B cell (primary cell): ENCODE measurements around the gene CTCF. TPM values are rescaled to one million over a fixed set of nuclear protein-coding genes. Genes with fewer than 3 reads are reported as not detected.

Experiments used
- ATAC-seq: fragments of 200-7000 bp; cut with Tn5 transposase; one replicate; pipeline ENCODE4 v1.10.0; 2021; ENCODE audit warnings: low read depth, mild to moderate bottlenecking, moderate number of reproducible peaks, moderate library complexity
- CTCF ChIA-PET: fragments of 350-600 bp; sonication (Branson Sonifier 250); formaldehyde crosslinking; loops from one replicate; lab custom pipeline; 2021; ENCODE audit warnings: antibody characterized with exemption, inconsistent platforms; lab: Charles Lee
- POLR2A ChIA-PET: fragments of 350-600 bp; sonication (Branson Sonifier 250); formaldehyde crosslinking; loops from one replicate; lab custom pipeline; 2021; ENCODE audit warnings: antibody characterized with exemption; lab: Charles Lee
- DNase-seq: peaks from one replicate; pipeline ENCODE4 v3.0.0; 2013
- H2AFZ ChIP-seq: 2 replicates; pipeline ENCODE4 v1.6.1; 2012; ENCODE audit warnings: mild to moderate bottlenecking, low read depth, low read length; ENCODE audit not compliant: insufficient read depth, poor library complexity, severe bottlenecking
- H3K27ac ChIP-seq, 2 donors: 1 replicate in 1 of 2; 2 replicates in 1 of 2; pipeline ENCODE4 v1.5.1; 2012 to 2013; ENCODE audit warnings: low read length in 2 of 2, mild to moderate bottlenecking in 2 of 2, moderate library complexity in 1 of 2
- H3K27me3 ChIP-seq, 4 experiments: fragments of 200-600 bp in 1 of 4; sonication (generic) in 1 of 4; replicated peaks in 1 of 4; 1 replicate in 2 of 4; 2 replicates in 2 of 4; pipeline versions ENCODE4 v1.6.1 to v1.7.0; 2013 to 2016; ENCODE audit warnings: low read length in 3 of 4, mild to moderate bottlenecking in 2 of 4, mixed read lengths in 1 of 4, moderate library complexity in 1 of 4; ENCODE audit not compliant: insufficient read depth in 4 of 4, control insufficient read depth in 3 of 4; ENCODE audit errors: control extremely low read depth in 1 of 4
- H3K36me3 ChIP-seq, 2 experiments: replicated peaks in 1 of 2; 1 replicate in 1 of 2; 2 replicates in 1 of 2; pipeline versions ENCODE4 v1.6.1 to v1.7.1; 2013; ENCODE audit warnings: low read length in 1 of 2; ENCODE audit not compliant: insufficient read depth in 2 of 2, control insufficient read depth in 1 of 2; ENCODE audit errors: control extremely low read depth in 1 of 2, extremely low read depth in 1 of 2
- H3K4me1 ChIP-seq, 2 donors: fragments of 200-600 bp in 1 of 2; sonication (generic) in 1 of 2; 1 replicate in 1 of 2; 2 replicates in 1 of 2; pipeline versions ENCODE4 v1.5.1 to v1.6.1; 2013 to 2017; ENCODE audit warnings: low read length in 2 of 2; ENCODE audit not compliant: control insufficient read depth in 2 of 2, insufficient read depth in 2 of 2
- H3K4me2 ChIP-seq: replicated peaks from 2 replicates; pipeline ENCODE3; 2012; ENCODE audit warnings: mild to moderate bottlenecking, low read depth, low read length; ENCODE audit not compliant: poor library complexity, severe bottlenecking
- H3K4me3 ChIP-seq, 5 experiments: fragments of 200-600 bp in 1 of 5; sonication (generic) in 1 of 5; 1 replicate in 3 of 5; 2 replicates in 2 of 5; pipeline versions ENCODE4 v1.5.1 to v1.7.0; 2011 to 2016; ENCODE audit warnings: low read length in 4 of 5, mild to moderate bottlenecking in 4 of 5, low read depth in 2 of 5, control low read depth in 1 of 5, moderate library complexity in 1 of 5; ENCODE audit not compliant: insufficient read depth in 1 of 5; ENCODE audit errors: control extremely low read depth in 1 of 5, extremely low read depth in 1 of 5
- H3K79me2 ChIP-seq: fragments of 200-600 bp; sonication (generic); one replicate; pipeline ENCODE4 v1.6.0; 2016; ENCODE audit warnings: low read length; ENCODE audit not compliant: control insufficient read depth, insufficient read depth
- H3K9ac ChIP-seq: fragments of 200-600 bp; sonication (generic); 2 replicates; pipeline ENCODE4 v1.6.1; 2017; ENCODE audit warnings: mild to moderate bottlenecking, low read length, moderate library complexity
- H3K9me3 ChIP-seq, 3 donors: one replicate each; pipeline versions ENCODE4 v1.6.1 to v1.7.1; 2013; ENCODE audit warnings: low read length in 2 of 3; ENCODE audit not compliant: control insufficient read depth in 2 of 3, insufficient read depth in 1 of 3; ENCODE audit errors: control extremely low read depth in 1 of 3
- H4K20me1 ChIP-seq: 2 replicates; pipeline ENCODE4 v1.6.0; 2012; ENCODE audit warnings: mild to moderate bottlenecking, low read length; ENCODE audit not compliant: insufficient read depth, control insufficient read depth, poor library complexity, severe bottlenecking
- H3K27ac Mint-ChIP-seq: one replicate; pipeline ENCODE4 v1.8.0; 2021; ENCODE audit warnings: mixed read lengths
- H3K27me3 Mint-ChIP-seq: one replicate; pipeline ENCODE4 v1.8.0; 2021; ENCODE audit warnings: mixed read lengths
- H3K4me1 Mint-ChIP-seq: one replicate; pipeline ENCODE4 v1.8.0; 2021; ENCODE audit warnings: mixed read lengths
- H3K4me3 Mint-ChIP-seq: one replicate; pipeline ENCODE4 v1.8.0; 2021; ENCODE audit warnings: mixed read lengths
- H3K9me3 Mint-ChIP-seq: one replicate; pipeline ENCODE4 v1.8.0; 2022; ENCODE audit warnings: mixed read lengths; ENCODE audit not compliant: insufficient read depth
- EZH2 ChIP-seq: IDR thresholded peaks from 2 replicates; pipeline ENCODE4 v1.6.1; 2012; ENCODE audit warnings: borderline replicate concordance, low read depth, mild to moderate bottlenecking, moderate library complexity, low read length; ENCODE audit not compliant: insufficient read depth, poor library complexity, severe bottlenecking
- WGBS: methylation state at CpG from one replicate; pipeline ENCODE4 v1.1.5; 2013; ENCODE audit warnings: missing lambda C conversion rate; ENCODE audit not compliant: insufficient coverage; 5-methylcytosine and 5-hydroxymethylcytosine counted together
- intact Hi-C: fragments of 100-400 bp; cut with micrococcal nuclease; formaldehyde crosslinking; loops from one replicate; pipeline ENCODE4 v1.10.0; 2022
- polyA plus RNA-seq: library from polyadenylated mRNA; depleted of rRNA; stranded (reverse); fragments of >200 nt; gene quantifications from 2 replicates; pipeline ENCODE4 v1.2.3, GENCODE V29; 2012
- total RNA-seq, 2 donors: library from RNA; stranded (reverse); fragments of 120-200 nt in 1 of 2; gene quantifications; 1 replicate in 1 of 2; 2 replicates in 1 of 2; pipeline versions ENCODE4 v1.2.3 to v1.2.4, GENCODE V29; 2013 to 2022
- TF ChIP-seq, protein P1 (sequence below): fragments of 200-600 bp; IDR thresholded peaks from one replicate; pipeline ENCODE4 v1.8.0; 2022; ENCODE audit warnings: antibody characterized with exemption, mild to moderate bottlenecking

The CTCF gene
- total and polyA plus RNA-seq, 2 donors (not counting 1 experiment from before 2014, with no cell fraction given): 42.7 to 78.4 TPM

DNA sequence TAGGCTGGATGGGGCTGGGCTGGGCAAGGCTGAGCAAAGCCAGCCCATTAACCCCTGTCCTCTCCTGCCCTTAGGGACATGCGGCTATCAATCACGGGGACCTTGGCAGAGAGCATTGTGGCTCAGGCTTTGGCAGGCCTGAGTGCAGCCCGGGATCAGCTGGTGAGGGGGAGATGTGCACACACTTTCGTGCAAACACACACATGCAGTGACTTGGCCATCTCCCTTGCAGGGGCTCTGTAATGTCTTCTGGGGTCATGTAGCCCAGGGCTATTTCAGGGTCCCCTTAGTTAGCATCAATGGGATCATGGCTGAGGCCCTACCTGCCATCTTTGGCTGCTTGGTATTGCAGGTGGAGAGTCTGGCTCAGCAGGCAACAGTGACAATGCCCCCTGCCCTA, 89.5 kb downstream of the CTCF start:
- peaks cover 40% of the 10 kb centered on the region for H4K20me1 ChIP-seq
- Mint-ChIP-seq H3K4me1 (peaks cover 6% of the 10 kb centered on the region), H3K27ac (peak overlapping the region; percentile 46), H3K4me3 (peak overlapping the region; percentile 54), H3K27me3 (no peaks in the 10 kb centered on the region), H3K9me3 (no peaks in the 10 kb centered on the region)
- H3K4me3 ChIP-seq: no peak overlapping the region
- H3K9me3 ChIP-seq: no peaks in the 10 kb centered on the region
- intact Hi-C loops: no loop called here
- ChIA-PET CTCF (interaction anchor here (0.6 to 1.8 kb wide), 4 partner anchors 8 to 158 kb away, joined by 3 to 5 read pairs (median 3); partner anchors contain the start of gene ACD), POLR2A (no interaction called here)
- H3K36me3 ChIP-seq: peaks cover 0 to 74% of the 10 kb centered on the region in 2 experiments
- peaks cover 31% of the 10 kb centered on the region for H3K79me2 ChIP-seq
- ATAC-seq: no peak
- H3K27me3 ChIP-seq: no peaks in the 10 kb centered on the region
- H2AFZ ChIP-seq: no peak overlapping the region
- H3K27ac ChIP-seq: no peak overlapping the region
- TF ChIP-seq EZH2: no peak
- TF ChIP-seq, protein P1, sequence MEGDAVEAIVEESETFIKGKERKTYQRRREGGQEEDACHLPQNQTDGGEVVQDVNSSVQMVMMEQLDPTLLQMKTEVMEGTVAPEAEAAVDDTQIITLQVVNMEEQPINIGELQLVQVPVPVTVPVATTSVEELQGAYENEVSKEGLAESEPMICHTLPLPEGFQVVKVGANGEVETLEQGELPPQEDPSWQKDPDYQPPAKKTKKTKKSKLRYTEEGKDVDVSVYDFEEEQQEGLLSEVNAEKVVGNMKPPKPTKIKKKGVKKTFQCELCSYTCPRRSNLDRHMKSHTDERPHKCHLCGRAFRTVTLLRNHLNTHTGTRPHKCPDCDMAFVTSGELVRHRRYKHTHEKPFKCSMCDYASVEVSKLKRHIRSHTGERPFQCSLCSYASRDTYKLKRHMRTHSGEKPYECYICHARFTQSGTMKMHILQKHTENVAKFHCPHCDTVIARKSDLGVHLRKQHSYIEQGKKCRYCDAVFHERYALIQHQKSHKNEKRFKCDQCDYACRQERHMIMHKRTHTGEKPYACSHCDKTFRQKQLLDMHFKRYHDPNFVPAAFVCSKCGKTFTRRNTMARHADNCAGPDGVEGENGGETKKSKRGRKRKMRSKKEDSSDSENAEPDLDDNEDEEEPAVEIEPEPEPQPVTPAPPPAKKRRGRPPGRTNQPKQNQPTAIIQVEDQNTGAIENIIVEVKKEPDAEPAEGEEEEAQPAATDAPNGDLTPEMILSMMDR: no peak
- DNase-seq: no peak
- no peak overlapping the region for H3K9ac ChIP-seq
- WGBS: 95% methylated on average over 4 of the region's 4 CpGs
- H3K4me2 ChIP-seq: no peak overlapping the region
- H3K4me1 ChIP-seq: no peaks in the 10 kb centered on the region

DNA sequence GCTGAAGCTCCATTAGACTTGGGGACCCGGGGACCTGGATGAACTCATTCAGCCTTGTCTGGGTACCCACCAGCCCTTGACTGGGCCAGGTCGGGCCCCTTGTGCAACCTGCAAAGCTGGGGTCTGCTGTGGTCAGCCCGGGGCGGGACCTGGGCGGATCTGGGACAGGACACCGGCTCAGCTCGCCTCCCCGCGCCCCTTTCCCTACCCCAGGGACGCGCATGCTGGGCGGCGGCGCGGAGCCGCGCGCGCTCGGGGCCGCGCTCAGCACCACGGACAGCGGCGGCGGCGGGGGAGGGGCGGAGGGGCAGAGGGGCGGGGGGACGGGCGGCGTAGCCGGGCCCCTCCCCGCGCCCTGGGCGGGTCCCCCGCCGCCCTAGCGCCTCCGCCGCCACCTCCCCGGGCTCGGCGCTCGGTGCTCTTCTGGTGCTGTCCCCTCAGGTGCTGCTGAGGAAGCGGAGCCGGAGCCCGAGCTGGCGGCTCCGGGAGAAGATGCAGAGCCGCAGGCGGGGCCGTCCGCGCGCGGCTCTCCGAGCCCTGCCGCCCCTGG, 90.3 kb downstream of the CTCF start:
- ChIA-PET POLR2A (no interaction called here), CTCF (interaction anchor here (1.5 to 1.8 kb wide), 2 partner anchors 106 to 132 kb away, joined by 3 to 5 read pairs; no protein-coding TSS in a partner anchor)
- Histone ChIP-seq H3K27ac (no peak overlapping the region), H3K36me3 (peaks cover 0 to 74% of the 10 kb centered on the region in 2 experiments), H2AFZ (no peak overlapping the region), H3K79me2 (peaks cover 24% of the 10 kb centered on the region), H3K27me3 (no peaks in the 10 kb centered on the region), H3K4me2 (no peak overlapping the region), H3K9me3 (no peaks in the 10 kb centered on the region), H3K4me1 (no peaks in the 10 kb centered on the region), H3K9ac (no peak overlapping the region), H4K20me1 (peaks cover 40% of the 10 kb centered on the region), H3K4me3 (no peak overlapping the region)
- Mint-ChIP-seq H3K9me3 (no peaks in the 10 kb centered on the region), H3K27me3 (no peaks in the 10 kb centered on the region), H3K4me1 (peaks cover 8% of the 10 kb centered on the region), H3K4me3 (no peak overlapping the region), H3K27ac (no peak overlapping the region)
- WGBS: 94% methylated on average over 44 of the region's 59 CpGs
- ATAC-seq (peak; percentile 37), DNase-seq (no peak)
- intact Hi-C loops: no loop called here
- no peak for TF ChIP-seq EZH2
- TF ChIP-seq, protein P1: no peak
